Measurements from ENCODE around the gene ADCY5. TPM values are rescaled to one million over a fixed set of nuclear protein-coding genes. Genes with fewer than 3 reads are reported as not detected.
A peak's percentile ranks its signal among the peaks of the same experiment; 100 is the strongest.

ADCY5 gene
- total RNA-seq, 1 donor from 2014 or later, result 10.6 TPM

DNA sequence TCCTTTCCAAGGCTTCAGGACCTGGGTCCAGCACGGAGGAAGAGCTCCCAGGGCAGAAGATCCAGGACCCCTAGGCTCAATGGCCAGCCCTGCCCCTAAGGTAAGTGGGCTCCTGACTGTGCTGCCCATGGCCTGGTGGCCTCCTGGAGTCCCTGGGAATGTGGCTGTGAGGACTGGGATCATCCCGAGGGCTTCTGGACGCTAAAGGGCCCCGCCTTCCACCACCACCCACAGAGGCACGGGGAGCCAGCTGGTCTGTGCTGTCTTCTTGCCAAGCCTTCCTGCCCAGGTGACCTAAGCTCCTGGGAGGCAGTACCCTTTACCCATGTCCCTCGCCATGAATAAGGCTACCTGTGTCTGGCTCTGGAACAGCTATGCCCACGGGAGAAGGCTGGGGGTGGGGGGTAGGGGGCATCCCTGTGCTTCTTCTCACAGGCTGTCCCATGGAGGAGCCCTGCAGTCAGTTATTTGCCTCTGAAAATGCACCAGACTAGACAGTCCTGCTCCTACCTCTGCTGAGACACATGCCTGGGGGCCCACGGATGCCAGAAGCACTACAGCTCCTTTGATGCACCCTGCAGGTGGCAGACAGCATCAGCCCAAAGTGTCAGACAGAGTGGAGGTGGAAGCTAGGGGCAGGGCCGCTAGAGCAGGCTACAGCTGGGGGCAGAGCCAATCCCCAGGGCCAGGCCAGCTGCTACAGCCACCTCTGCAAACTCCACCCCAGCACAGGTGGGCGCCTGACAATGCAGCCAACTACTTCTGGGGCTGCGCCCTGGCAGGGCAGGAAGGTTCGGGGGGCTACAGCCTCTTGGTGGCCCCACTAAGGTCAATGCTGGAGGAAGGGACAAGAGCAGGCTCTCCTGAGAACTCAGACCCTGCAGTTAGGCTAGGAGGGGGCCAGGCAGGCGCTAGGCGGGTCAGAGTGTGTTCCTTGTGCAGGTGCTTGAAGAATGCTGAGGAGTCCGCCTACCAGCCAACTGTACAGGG lies 156.3 kb downstream of the ADCY5 start:
- TF ChIP-seq CTCF (IDR thresholded peaks at IDR 0.05), result no peak
- no peaks in the 10 kb centered on the region for H3K9me3 Mint-ChIP-seq (ENCODE audit: unreplicated experiment)
- no peak overlapping the region for H3K27ac Mint-ChIP-seq (ENCODE audit: unreplicated experiment)
- H3K27me3 Mint-ChIP-seq (ENCODE audit: unreplicated experiment), result peaks cover 17% of the 10 kb centered on the region
- no peak overlapping the region for H3K4me3 Mint-ChIP-seq (ENCODE audit: unreplicated experiment)
- no peak for DNase-seq (ENCODE audit: extremely low spot score, unreplicated experiment)
- H3K4me1 Mint-ChIP-seq (ENCODE audit: unreplicated experiment), result no peaks in the 10 kb centered on the region
- H3K36me3 Mint-ChIP-seq (ENCODE audit: unreplicated experiment), result peaks cover 8% of the 10 kb centered on the region

DNA sequence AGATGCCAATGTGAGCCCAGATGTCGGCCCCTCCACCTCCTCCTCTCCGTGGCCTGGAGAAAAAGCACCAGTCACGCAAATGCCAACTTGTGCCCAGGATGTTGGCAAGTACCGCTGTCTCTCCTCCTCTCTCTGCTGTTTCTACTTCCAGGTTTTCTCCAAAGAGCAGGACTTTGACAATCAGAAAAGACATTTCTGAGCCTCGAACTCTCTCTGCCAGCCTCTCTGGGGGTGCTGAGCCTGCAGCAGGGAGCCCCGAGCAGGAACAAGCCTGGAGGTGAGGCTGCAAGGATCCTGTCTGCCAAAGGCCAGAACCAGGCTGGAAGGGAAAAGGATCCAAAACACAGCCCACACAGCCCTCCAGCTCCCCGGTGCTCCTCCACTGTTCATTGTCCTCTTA lies 157.5 kb downstream of the ADCY5 start:
- DNase-seq (ENCODE audit: extremely low spot score, unreplicated experiment), result peak; percentile 76
- H3K27ac Mint-ChIP-seq (ENCODE audit: unreplicated experiment), result no peak overlapping the region
- H3K27me3 Mint-ChIP-seq (ENCODE audit: unreplicated experiment), result peaks cover 15% of the 10 kb centered on the region
- peaks cover 8% of the 10 kb centered on the region for H3K36me3 Mint-ChIP-seq (ENCODE audit: unreplicated experiment)
- no peak overlapping the region for H3K4me3 Mint-ChIP-seq (ENCODE audit: unreplicated experiment)
- no peaks in the 10 kb centered on the region for H3K4me1 Mint-ChIP-seq (ENCODE audit: unreplicated experiment)
- no peak for TF ChIP-seq CTCF (IDR thresholded peaks at IDR 0.05)
- no peaks in the 10 kb centered on the region for H3K9me3 Mint-ChIP-seq (ENCODE audit: unreplicated experiment)

DNA sequence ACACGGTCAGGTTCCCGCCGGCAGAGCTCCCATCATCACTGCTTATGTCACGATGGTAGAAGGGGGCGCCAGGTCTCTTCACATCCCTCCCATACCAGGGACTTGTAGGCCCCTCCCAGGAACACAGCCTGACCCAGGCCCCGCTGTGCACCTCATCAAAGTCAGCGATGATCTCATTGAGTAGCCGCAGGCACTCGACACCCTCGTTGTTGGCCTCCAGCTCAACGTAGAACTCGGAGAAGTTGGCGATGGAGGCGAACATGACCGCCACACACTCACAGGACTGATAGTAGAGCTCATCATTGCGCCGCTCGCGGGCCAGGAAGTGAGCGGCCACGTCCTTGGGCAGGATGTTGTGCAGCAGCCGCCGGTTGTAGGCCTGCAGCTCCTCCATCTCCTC lies 157.9 kb downstream of the ADCY5 start:
- Mint-ChIP-seq H3K4me3 (ENCODE audit: unreplicated experiment) (no peak overlapping the region), H3K9me3 (ENCODE audit: unreplicated experiment) (no peaks in the 10 kb centered on the region), H3K36me3 (ENCODE audit: unreplicated experiment) (peaks cover 8% of the 10 kb centered on the region), H3K27me3 (ENCODE audit: unreplicated experiment) (peaks cover 13% of the 10 kb centered on the region), H3K27ac (ENCODE audit: unreplicated experiment) (no peak overlapping the region), H3K4me1 (ENCODE audit: unreplicated experiment) (no peaks in the 10 kb centered on the region)
- no peak for TF ChIP-seq CTCF (IDR thresholded peaks at IDR 0.05)
- peak; percentile 70 for DNase-seq (ENCODE audit: extremely low spot score, unreplicated experiment)

DNA sequence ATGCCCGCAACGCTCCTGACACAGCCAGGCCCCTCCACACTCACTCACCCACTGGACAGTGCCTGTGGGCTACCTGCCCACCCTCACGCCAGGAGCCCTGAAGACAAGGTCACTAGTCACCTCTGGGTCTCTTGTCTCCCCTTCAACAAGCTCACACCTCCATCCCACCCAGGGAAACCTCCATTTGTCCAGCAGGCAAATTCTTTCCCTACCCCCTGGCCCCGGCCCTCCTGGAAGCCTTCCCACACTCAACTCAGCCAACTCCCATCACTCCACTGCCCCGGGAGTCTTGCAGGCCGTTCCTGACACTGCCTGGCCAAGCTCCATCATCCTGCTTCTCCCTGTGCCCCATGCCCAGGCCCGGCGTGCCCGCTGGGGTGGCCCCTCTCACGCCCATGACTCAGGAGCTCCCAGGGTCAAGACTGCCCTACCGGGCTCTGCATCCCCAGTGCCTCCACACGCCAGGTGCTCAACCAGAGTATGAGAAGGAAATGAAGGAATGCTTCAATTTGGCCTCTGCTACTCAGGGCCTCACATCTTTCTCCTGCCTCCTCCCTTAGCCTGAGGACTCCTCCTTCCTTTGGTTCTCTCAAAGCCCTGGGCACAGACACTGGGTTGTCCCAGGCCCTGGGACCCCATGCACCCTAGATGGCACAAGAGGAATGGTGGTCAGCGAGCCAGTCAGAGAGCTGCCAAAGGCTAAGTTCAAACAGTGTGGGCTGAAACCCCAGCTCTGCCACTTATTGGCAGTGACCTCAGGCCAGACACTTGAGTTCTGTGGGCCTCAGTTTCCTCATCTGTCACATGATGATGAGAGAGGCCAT lies 158.6 kb downstream of the ADCY5 start:
- peak; percentile 78 for DNase-seq (ENCODE audit: extremely low spot score, unreplicated experiment)
- Mint-ChIP-seq H3K36me3 (ENCODE audit: unreplicated experiment) (peaks cover 8% of the 10 kb centered on the region), H3K27me3 (ENCODE audit: unreplicated experiment) (peaks cover 11% of the 10 kb centered on the region), H3K4me1 (ENCODE audit: unreplicated experiment) (no peaks in the 10 kb centered on the region), H3K4me3 (ENCODE audit: unreplicated experiment) (no peak overlapping the region), H3K9me3 (ENCODE audit: unreplicated experiment) (no peaks in the 10 kb centered on the region), H3K27ac (ENCODE audit: unreplicated experiment) (no peak overlapping the region)
- no peak for TF ChIP-seq CTCF (IDR thresholded peaks at IDR 0.05)

Data from osteocyte (in vitro differentiated cells).